ENCODE measurements around the gene GALNT10.
A peak's percentile ranks its signal among the peaks of the same experiment; 100 is the strongest.

Gene GALNT10

DNA sequence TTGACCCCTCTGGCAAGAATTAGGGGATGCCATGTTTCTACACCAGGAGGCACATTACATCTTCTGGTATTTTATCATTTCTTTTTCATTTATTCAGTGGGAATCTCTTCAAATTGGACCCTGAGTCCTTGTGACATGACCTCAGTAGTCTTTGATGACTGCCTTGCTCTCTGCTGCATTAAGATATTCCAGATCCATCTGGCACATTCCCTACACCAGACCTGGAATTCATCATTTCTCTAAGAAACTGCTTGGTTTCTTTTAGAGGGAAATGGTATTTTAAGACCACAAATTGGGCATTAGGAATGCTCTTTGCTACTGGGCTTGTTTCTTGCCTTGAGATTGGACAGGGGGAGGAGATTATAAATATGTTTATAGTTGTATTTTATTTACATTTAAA, 61.0 kb downstream of the GALNT10 start:
- Mint-ChIP-seq H3K27ac (peak overlapping the region; percentile 3), H3K4me1 (peaks cover 49% of the 10 kb centered on the region), H3K9me3 (peaks cover 5% of the 10 kb centered on the region), H3K4me3 (no peak overlapping the region), H3K27me3 (no peaks in the 10 kb centered on the region), H3K36me3 (peaks cover 38% of the 10 kb centered on the region)
- ATAC-seq = no peak

DNA sequence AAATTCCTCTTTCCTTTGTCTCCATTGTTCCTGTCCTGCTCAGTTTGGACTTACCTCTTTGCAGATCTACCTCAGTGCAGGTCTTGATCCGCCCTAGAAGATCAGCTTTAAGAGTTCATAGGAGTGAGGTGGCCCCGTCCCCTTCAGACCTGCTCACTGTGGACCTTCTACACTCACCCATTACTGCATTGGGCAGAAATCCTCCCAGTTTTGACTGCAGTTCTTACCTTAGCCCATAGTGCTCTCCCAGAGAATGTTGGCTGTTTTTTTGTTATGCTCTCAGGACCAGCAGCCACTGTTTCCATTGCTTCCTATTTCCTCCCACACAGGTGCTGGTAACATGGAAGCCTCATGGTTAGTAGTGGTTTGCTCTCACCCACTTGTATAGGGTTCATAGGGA, 63.3 kb downstream of the GALNT10 start:
- Mint-ChIP-seq H3K36me3 (peaks cover 38% of the 10 kb centered on the region), H3K27me3 (no peaks in the 10 kb centered on the region), H3K27ac (no peak overlapping the region), H3K4me3 (no peak overlapping the region), H3K4me1 (peaks cover 44% of the 10 kb centered on the region), H3K9me3 (peaks cover 5% of the 10 kb centered on the region)
- no peak for ATAC-seq

DNA sequence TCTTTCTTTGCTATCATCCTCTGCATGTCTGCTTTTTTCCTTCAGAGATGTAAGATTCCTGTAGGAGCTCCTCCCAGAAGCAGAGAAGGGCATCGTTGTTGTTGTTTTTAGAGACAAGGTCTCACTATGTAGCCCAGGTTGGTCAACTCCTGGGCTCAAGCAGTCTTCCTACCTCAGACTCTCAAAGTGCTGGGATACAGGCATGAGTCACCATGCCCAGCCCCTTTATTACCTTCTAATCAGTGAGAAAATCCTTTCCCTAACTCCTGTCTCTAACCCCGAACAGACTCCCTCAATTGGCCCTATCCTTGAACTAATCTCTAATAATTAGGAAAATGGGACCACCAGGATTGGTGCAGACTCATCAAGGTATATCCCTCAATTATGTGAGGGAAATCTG, 64.4 kb downstream of the GALNT10 start:
- no peak for ATAC-seq
- Mint-ChIP-seq H3K4me3 (no peak overlapping the region), H3K36me3 (peaks cover 43% of the 10 kb centered on the region), H3K27me3 (no peaks in the 10 kb centered on the region), H3K9me3 (peaks cover 5% of the 10 kb centered on the region), H3K27ac (no peak overlapping the region), H3K4me1 (peaks cover 51% of the 10 kb centered on the region)

DNA sequence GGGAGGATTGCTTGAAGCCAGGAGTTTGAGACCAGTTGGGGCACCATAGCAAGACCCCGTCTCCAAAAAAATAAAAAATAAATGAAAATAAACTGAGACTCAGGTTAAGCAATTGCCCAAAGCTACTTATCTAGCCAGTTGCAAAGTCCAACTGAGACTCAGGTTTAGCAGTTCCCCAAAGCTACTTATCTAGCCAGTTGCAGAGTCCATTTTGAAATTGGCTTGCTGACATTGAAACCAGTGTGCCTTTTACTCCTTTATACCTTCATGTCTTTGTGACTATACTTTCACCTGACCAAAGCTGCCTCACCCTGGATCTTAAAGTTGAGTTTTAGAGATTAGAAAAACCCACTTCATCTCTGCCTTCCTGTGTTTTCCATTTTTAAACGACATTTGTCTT, 66.5 kb downstream of the GALNT10 start:
- Mint-ChIP-seq H3K27me3 (no peaks in the 10 kb centered on the region), H3K27ac (no peak overlapping the region), H3K4me1 (peaks cover 36% of the 10 kb centered on the region), H3K4me3 (no peak overlapping the region), H3K36me3 (peaks cover 33% of the 10 kb centered on the region), H3K9me3 (peaks cover 5% of the 10 kb centered on the region)
- no peak for ATAC-seq

DNA sequence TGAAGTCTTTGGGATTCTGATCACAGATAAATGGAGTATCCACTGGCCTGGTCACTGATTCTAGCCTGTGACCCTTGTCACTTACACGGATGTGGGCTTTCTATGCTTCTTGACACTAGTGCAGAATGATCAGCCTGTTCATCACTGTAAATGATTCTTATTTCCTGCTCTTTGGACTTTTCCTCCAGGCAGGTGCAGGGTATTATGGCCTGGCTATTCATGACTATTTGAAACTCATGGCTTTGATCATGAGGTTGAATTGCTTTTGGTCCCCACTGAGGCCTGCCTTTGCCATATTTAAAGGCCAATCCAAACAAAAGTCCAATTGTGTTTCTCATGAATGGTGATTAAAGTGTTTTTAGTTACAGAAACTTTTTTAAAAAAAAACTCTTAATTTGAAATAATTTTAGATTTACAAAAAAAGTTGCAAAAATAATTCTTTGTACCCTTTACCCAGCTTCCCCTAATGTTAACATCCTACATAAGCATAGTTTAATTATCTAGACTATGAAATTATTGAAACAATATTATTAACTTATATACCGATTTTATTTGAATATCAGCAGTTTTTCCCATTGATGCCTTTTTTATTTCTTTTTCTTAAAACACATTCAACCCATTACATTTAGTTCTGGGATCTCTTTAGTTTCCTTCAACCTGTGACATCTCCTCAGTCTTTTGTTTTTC, 68.1 kb downstream of the GALNT10 start:
- H3K9me3 Mint-ChIP-seq = no peaks in the 10 kb centered on the region
- no peak overlapping the region for H3K4me3 Mint-ChIP-seq
- no peak for ATAC-seq
- H3K36me3 Mint-ChIP-seq = peaks cover 31% of the 10 kb centered on the region
- H3K27me3 Mint-ChIP-seq = no peaks in the 10 kb centered on the region
- H3K27ac Mint-ChIP-seq = no peak overlapping the region
- peaks cover 26% of the 10 kb centered on the region for H3K4me1 Mint-ChIP-seq

DNA sequence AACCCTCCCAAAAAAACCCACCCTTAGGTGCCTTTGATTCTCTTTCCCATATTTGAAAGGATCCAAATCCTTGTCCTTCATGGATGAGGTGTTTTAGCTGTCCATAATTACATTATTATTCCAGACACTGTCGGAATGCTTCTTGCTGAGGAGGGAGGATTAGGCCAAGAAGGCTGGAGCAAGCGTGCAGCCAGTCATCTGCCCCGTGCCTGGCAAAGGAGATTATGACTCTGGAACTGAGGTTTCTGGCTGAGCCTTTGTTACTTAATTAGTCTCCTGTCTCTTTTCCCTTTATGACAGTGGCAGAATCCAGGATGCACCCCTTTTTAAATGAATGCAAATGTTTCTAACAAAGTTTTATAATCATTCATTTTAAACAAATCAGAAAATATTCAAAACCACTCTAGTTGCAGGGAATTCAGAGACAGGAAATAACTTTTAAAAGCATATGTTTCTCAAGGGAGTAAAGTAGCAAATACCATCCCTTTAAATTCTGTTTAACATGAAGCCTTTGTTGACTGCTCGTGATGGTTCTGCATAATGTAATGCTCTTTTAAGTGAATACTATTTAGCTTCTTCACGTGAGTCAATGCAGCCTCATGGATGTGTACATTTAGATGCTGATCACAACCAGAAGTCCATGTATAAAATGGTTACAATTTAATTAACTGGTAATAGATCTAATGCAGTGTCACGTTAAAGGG, 69.8 kb downstream of the GALNT10 start:
- H3K9me3 Mint-ChIP-seq = no peaks in the 10 kb centered on the region
- no peak overlapping the region for H3K4me3 Mint-ChIP-seq
- H3K27me3 Mint-ChIP-seq = no peaks in the 10 kb centered on the region
- peaks cover 17% of the 10 kb centered on the region for H3K36me3 Mint-ChIP-seq
- H3K27ac Mint-ChIP-seq = no peak overlapping the region
- peaks cover 19% of the 10 kb centered on the region for H3K4me1 Mint-ChIP-seq
- no peak for ATAC-seq

DNA sequence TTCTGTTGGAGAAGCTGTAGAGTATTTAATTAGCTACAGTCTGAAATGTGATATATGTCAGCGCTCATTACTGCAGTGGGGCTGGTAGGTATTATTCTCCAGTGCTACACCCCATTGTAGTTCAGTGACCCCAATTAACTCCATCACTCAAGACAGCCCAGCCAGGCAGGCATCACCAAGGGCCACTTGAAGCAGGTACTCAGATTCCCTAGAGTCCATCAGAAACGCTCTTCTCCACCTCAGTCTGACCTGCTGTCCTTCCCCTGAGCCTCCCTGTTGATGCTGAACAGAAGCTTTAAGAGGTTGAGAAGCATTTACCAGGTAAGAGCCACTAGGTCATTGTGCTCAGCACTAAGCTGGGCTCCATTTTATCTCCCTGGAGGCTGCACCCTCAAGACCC, 71.8 kb downstream of the GALNT10 start:
- ATAC-seq = no peak
- no peak overlapping the region for H3K27ac Mint-ChIP-seq
- peaks cover 17% of the 10 kb centered on the region for H3K36me3 Mint-ChIP-seq
- H3K9me3 Mint-ChIP-seq = no peaks in the 10 kb centered on the region
- H3K4me3 Mint-ChIP-seq = no peak overlapping the region
- peaks cover 10% of the 10 kb centered on the region for H3K4me1 Mint-ChIP-seq
- H3K27me3 Mint-ChIP-seq = no peaks in the 10 kb centered on the region

DNA sequence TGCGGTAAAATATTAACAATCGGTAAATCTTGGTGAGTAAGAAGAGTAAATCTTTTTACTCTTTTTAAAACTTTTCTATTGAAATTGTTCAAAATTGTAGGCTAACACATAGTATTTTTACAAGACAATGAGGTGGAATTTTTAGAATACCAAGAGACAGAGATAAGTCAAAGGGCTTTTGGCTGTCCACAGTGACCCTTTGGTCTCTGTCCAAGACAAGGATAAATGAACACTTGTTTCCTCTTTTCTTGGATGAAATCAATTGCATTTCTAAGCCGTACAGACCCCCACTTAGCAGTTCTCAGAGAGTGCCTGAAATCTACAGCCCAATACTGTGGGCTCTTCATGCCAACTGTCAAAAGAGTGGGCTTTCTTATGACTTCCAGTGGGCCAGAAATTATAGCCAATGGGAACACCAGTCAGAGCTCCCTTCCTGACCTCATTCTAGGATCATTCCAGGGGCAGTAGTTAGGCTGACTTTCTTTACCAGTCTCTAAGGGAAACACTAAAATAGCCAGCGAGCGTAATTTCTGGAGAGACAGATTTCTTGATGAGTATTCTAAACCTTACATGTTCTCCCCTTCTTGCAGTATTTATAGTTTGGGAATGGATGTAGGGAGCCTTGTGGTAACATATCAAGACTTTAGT, 74.1 kb downstream of the GALNT10 start:
- Mint-ChIP-seq H3K27ac (no peak overlapping the region), H3K4me3 (no peak overlapping the region), H3K36me3 (peaks cover 12% of the 10 kb centered on the region), H3K9me3 (no peaks in the 10 kb centered on the region), H3K4me1 (peaks cover 8% of the 10 kb centered on the region), H3K27me3 (no peaks in the 10 kb centered on the region)
- ATAC-seq = no peak

DNA sequence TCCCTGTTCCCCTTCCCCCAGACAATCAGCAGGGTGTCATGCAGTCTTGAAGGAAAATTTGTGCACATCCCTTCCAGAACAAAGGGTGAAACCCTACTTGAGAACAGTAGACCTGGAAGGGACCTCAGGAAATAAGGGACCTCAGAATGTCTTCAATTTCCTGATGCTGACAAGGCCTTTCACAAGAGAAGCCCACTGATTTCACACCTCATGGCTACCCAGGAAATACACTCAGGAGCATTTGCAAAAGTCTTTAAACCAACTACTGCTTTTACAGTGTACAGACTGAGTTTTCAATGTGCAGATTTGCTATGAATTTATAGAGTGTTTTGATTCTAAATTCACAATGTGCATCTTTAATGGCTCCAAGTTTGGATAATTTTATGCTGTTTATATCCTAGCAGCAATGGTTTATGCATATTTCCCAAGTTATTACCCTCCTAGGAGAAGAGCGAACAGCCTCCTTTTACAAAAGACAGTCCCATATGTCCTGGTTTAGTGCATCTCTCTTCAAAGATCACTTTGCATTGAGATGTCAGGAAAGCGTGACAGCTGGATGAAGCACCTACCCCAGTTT, 74.8 kb downstream of the GALNT10 start:
- Mint-ChIP-seq H3K27ac (no peak overlapping the region), H3K9me3 (no peaks in the 10 kb centered on the region), H3K27me3 (no peaks in the 10 kb centered on the region), H3K4me1 (peaks cover 5% of the 10 kb centered on the region), H3K4me3 (no peak overlapping the region), H3K36me3 (peaks cover 12% of the 10 kb centered on the region)
- no peak for ATAC-seq

DNA sequence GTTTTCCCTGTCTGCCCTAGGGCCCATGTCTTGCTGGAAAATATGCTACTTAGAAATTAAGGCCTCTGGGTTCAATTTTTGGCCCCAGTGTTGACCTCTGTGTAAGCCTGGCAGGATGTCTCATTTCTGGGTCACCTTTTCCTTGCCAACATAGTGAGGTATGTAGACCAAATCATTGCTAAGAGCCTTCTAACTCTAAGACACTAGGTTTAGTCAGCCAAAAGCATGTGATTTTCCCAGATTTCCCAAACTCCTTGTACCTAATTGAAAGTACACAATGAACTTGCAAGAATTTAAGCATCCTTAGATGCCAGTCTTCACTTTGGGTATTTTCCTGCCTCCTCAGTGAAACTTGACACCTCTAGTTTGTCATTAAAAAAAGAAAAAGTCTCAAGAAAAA, 77.0 kb downstream of the GALNT10 start:
- Mint-ChIP-seq H3K27me3 (no peaks in the 10 kb centered on the region), H3K27ac (no peak overlapping the region), H3K36me3 (peaks cover 9% of the 10 kb centered on the region), H3K9me3 (no peaks in the 10 kb centered on the region), H3K4me3 (no peak overlapping the region), H3K4me1 (peaks cover 16% of the 10 kb centered on the region)
- no peak for ATAC-seq

DNA sequence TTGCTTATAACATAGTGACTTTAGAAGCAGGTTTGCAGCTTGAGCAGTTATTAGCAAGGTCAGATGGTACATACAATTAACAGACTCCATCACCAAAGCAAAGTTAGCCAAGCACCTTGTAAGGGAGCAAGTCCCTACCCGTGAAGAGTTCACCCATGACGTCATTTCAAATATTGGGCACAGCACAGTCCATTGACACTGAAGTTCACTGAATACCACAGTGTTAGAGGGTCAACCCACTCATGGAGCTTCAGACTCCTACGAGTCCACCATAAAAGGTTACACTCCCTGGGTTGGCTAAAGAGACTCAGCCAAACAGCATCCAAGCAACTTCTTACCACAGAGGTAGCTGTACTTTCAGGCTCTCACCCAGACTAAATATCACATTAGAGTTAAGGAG, 77.5 kb downstream of the GALNT10 start:
- no peak overlapping the region for H3K27ac Mint-ChIP-seq
- no peak overlapping the region for H3K4me3 Mint-ChIP-seq
- no peak for ATAC-seq
- H3K4me1 Mint-ChIP-seq = peaks cover 22% of the 10 kb centered on the region
- no peaks in the 10 kb centered on the region for H3K9me3 Mint-ChIP-seq
- H3K27me3 Mint-ChIP-seq = no peaks in the 10 kb centered on the region
- peaks cover 4% of the 10 kb centered on the region for H3K36me3 Mint-ChIP-seq

DNA sequence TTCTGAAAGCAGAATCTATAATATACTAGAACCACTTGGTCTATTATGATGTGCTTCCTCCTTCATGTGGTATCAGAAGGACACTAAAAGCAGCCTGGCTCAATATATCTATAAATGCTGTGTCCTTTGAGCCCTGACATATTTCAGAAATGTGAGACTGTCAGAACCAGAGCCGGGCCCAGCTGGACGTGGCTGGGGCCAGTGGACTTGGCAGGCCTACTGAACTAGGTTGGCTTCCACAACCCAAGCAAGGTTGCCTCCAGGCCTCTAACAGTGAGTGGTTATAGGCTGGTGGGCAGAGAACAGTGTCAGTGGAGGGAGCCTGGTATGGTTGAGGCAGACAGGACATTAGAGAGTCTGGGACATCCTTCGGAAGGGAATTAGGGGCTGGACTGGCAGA, 78.9 kb downstream of the GALNT10 start:
- no peak overlapping the region for H3K27ac Mint-ChIP-seq
- H3K4me3 Mint-ChIP-seq = no peak overlapping the region
- ATAC-seq = no peak
- H3K36me3 Mint-ChIP-seq = no peaks in the 10 kb centered on the region
- H3K4me1 Mint-ChIP-seq = peaks cover 34% of the 10 kb centered on the region
- H3K27me3 Mint-ChIP-seq = no peaks in the 10 kb centered on the region
- H3K9me3 Mint-ChIP-seq = no peaks in the 10 kb centered on the region

DNA sequence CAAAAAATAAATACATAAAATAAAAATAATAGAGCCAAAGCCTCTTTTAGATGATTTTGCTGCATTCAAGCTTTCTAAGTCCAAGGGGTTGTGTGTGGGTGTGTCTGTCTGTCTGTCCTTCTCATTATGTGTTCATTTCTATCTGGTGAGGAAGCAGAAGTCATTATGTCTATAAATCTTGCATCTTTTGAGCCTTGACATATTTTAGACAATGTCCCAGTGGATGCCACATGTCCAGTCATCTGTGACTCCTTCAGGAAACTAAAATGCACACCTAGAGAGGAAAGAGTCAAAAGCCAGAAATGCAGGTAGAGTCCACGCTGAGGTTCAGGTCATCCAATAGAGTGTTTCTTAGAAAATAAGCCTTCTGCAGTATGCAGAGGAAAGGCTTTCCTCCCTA, 80.9 kb downstream of the GALNT10 start:
- peak overlapping the region; percentile 35 for H3K27ac Mint-ChIP-seq
- no peak overlapping the region for H3K4me3 Mint-ChIP-seq
- H3K36me3 Mint-ChIP-seq = peaks cover 3% of the 10 kb centered on the region
- no peaks in the 10 kb centered on the region for H3K9me3 Mint-ChIP-seq
- H3K27me3 Mint-ChIP-seq = no peaks in the 10 kb centered on the region
- H3K4me1 Mint-ChIP-seq = peaks cover 37% of the 10 kb centered on the region
- ATAC-seq = no peak

DNA sequence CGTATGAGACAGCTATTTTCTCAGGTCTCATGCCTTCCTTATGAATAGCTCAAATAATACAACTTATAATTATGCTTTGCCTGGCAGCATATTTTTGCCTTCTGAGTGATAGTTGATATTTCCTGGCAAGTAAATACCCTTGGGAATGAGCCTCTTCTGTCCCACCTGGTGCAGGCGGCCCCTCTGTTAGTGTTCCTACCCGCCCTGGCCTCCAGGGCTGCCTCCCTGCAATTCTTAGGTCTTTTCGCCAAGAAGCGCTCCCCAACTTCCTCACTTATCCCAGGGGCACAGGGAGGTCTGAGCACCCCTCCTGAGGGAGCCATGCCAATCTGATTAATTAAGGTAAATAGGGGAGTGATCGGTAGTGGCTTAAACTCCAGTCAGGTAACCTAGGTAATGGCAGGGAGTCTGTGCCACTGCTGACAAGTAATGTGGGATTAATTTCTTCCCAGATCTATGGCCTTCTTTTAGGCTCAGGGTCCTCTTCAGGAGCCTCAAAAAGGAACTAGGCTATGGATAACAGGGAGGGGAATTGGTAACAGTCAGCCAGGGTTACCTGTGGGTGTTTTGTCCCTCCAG, 81.5 kb downstream of the GALNT10 start:
- Mint-ChIP-seq H3K4me1 (peaks cover 41% of the 10 kb centered on the region), H3K27me3 (no peaks in the 10 kb centered on the region), H3K36me3 (peaks cover 6% of the 10 kb centered on the region), H3K27ac (peak overlapping the region; percentile 35), H3K4me3 (no peak overlapping the region), H3K9me3 (no peaks in the 10 kb centered on the region)
- no peak for ATAC-seq

DNA sequence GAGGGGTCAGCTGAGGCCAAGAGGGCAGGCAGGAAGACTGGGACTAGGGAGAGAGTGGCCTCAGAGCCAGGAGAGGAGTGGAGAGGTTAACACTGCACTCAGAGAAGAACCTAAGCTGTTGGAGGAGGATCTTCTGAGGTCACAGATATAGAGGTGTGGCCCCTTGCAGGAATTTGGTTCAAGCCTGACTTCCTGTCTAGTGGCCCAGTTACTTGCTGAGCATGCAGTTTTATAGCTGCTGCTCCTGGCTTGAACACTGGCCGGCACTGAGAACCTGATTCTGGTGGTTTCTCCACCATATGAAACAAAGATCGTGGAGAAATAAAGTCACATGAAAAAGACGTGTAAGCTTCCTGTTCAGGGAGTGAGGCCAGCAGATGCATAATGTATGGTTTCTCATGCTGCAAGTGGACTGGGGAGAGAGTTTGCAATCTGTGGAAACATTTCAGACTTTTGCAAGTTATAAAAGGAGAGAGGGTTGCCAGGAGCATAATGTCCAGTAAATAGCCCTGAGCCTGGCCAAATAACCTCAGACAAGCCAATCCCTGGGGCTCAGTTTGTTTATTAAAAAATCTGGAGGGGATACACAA, 82.6 kb downstream of the GALNT10 start:
- Mint-ChIP-seq H3K27me3 (no peaks in the 10 kb centered on the region), H3K9me3 (no peaks in the 10 kb centered on the region), H3K4me3 (no peak overlapping the region), H3K36me3 (peaks cover 6% of the 10 kb centered on the region), H3K4me1 (peaks cover 40% of the 10 kb centered on the region), H3K27ac (peak overlapping the region; percentile 35)
- peak; percentile 55 for ATAC-seq
